Measurements from ENCODE around the gene SLA2.

DNA sequence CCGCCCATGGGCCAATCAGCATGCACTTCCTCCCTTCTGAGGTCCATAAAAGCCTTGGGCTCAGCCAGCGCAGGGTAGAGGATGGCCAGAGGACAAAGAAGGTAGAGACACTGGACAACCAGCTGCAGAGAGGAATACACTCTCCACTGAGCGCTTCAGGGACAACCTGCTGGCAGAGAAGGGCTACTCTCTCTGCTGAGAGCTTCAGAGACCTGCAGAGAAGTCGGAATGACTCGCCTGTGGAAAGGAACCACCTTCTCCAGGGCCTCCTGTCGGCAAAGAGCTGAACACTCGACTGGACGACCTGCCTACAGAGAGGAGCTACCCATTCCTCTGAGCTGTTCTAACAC, 31.4 kb upstream of the SLA2 start:
- no peak for TF ChIP-seq FOXP2 (optimal IDR thresholded peaks at IDR 0.05; ENCODE audit: borderline replicate concordance, extremely low read depth, extremely low read length, insufficient read depth)
- TF ChIP-seq, protein P1, sequence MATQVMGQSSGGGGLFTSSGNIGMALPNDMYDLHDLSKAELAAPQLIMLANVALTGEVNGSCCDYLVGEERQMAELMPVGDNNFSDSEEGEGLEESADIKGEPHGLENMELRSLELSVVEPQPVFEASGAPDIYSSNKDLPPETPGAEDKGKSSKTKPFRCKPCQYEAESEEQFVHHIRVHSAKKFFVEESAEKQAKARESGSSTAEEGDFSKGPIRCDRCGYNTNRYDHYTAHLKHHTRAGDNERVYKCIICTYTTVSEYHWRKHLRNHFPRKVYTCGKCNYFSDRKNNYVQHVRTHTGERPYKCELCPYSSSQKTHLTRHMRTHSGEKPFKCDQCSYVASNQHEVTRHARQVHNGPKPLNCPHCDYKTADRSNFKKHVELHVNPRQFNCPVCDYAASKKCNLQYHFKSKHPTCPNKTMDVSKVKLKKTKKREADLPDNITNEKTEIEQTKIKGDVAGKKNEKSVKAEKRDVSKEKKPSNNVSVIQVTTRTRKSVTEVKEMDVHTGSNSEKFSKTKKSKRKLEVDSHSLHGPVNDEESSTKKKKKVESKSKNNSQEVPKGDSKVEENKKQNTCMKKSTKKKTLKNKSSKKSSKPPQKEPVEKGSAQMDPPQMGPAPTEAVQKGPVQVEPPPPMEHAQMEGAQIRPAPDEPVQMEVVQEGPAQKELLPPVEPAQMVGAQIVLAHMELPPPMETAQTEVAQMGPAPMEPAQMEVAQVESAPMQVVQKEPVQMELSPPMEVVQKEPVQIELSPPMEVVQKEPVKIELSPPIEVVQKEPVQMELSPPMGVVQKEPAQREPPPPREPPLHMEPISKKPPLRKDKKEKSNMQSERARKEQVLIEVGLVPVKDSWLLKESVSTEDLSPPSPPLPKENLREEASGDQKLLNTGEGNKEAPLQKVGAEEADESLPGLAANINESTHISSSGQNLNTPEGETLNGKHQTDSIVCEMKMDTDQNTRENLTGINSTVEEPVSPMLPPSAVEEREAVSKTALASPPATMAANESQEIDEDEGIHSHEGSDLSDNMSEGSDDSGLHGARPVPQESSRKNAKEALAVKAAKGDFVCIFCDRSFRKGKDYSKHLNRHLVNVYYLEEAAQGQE (IDR thresholded peaks at IDR 0.05; ENCODE audit: insufficient read depth in 1 of 2, low read depth in 2 of 2, low read length in 2 of 2) = no peak
- TF ChIP-seq POLR2AphosphoS5 (IDR thresholded peaks at IDR 0.05; ENCODE audit: low read depth, low read length) = no peak
- TF ChIP-seq TAF1 (IDR thresholded peaks at IDR 0.05; ENCODE audit: borderline replicate concordance, insufficient read depth, low read length) = no peak
- no peak for TF ChIP-seq SIN3A (IDR thresholded peaks at IDR 0.05; ENCODE audit: borderline replicate concordance, insufficient read depth, low read length)

Measured in PFSK-1 (cell line).